ENCODE data around the gene TRABD. TPM values are rescaled to one million over a fixed set of nuclear protein-coding genes. Genes with fewer than 3 reads are reported as not detected.

Gene TRABD
- total RNA-seq, 1 experiment from 2014 or later = 55.7 TPM

GRCh38 chr22:50186761-50187523 lies 1.2 kb downstream of the TRABD start:
- H3K4me3 ChIP-seq (ENCODE audit: low read depth in 2 of 2, low read length in 2 of 2) = peak overlapping the region; percentile 55 to 66
- ChIA-PET CTCF (no interaction called here), POLR2A (interaction anchor here (0.6 kb wide), 1 partner anchor 152 kb away, joined by 3 read pairs; no protein-coding TSS in a partner anchor)
- no peak for TF ChIP-seq POLR2AphosphoS5 (IDR thresholded peaks at IDR 0.05; ENCODE audit: low read depth, low read length)
- DNase-seq (ENCODE audit: low read depth, low spot score) (no peak), ATAC-seq (no peak)
- in situ Hi-C loops (cut with HindIII; ENCODE audit: low pct_unique_long_range_greater_than_20kb, low sequenced_read_pairs) = no loop called here
- BruUV-seq (replicated peaks) = no TSS peak
- H3K9me3 ChIP-seq (ENCODE audit: control insufficient read depth, insufficient read depth, low read depth, low read length) = no peaks in the 10 kb centered on the region
- H3K27me3 ChIP-seq (ENCODE audit: control insufficient read depth, insufficient read depth, low read length) = no peaks in the 10 kb centered on the region
- no peaks in the 10 kb centered on the region for H3K36me3 ChIP-seq (ENCODE audit: control insufficient read depth, insufficient read depth, low read length)
- peak overlapping the region; percentile 76 for H3K27ac ChIP-seq (ENCODE audit: low read length)
- intact Hi-C loops (cut with micrococcal nuclease; ENCODE audit: unreplicated experiment) = no loop called here
- peaks cover 49% of the 10 kb centered on the region for H3K4me1 ChIP-seq (ENCODE audit: control insufficient read depth, insufficient read depth, low read length)

- Histone ChIP-seq H3K27me3 (ENCODE audit: control insufficient read depth, insufficient read depth, low read length) (no peaks in the 10 kb centered on the region), H3K36me3 (ENCODE audit: control insufficient read depth, insufficient read depth, low read length) (no peaks in the 10 kb centered on the region), H3K27ac (ENCODE audit: low read length) (no peak overlapping the region), H3K4me1 (ENCODE audit: control insufficient read depth, insufficient read depth, low read length) (peaks cover 45% of the 10 kb centered on the region), H3K4me3 (ENCODE audit: low read depth in 2 of 2, low read length in 2 of 2) (no peak overlapping the region), H3K9me3 (ENCODE audit: control insufficient read depth, insufficient read depth, low read depth, low read length) (no peaks in the 10 kb centered on the region)
- no peak for ATAC-seq
- TF ChIP-seq, protein P1, sequence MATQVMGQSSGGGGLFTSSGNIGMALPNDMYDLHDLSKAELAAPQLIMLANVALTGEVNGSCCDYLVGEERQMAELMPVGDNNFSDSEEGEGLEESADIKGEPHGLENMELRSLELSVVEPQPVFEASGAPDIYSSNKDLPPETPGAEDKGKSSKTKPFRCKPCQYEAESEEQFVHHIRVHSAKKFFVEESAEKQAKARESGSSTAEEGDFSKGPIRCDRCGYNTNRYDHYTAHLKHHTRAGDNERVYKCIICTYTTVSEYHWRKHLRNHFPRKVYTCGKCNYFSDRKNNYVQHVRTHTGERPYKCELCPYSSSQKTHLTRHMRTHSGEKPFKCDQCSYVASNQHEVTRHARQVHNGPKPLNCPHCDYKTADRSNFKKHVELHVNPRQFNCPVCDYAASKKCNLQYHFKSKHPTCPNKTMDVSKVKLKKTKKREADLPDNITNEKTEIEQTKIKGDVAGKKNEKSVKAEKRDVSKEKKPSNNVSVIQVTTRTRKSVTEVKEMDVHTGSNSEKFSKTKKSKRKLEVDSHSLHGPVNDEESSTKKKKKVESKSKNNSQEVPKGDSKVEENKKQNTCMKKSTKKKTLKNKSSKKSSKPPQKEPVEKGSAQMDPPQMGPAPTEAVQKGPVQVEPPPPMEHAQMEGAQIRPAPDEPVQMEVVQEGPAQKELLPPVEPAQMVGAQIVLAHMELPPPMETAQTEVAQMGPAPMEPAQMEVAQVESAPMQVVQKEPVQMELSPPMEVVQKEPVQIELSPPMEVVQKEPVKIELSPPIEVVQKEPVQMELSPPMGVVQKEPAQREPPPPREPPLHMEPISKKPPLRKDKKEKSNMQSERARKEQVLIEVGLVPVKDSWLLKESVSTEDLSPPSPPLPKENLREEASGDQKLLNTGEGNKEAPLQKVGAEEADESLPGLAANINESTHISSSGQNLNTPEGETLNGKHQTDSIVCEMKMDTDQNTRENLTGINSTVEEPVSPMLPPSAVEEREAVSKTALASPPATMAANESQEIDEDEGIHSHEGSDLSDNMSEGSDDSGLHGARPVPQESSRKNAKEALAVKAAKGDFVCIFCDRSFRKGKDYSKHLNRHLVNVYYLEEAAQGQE (IDR thresholded peaks at IDR 0.05; ENCODE audit: insufficient read depth in 1 of 2, low read depth in 2 of 2, low read length in 1 of 2) = no peak
- no peak for TF ChIP-seq TCF7L2 (IDR thresholded peaks at IDR 0.05; ENCODE audit: low read depth, low read length)
- no peak for DNase-seq (ENCODE audit: low read depth, low spot score)
- ChIA-PET CTCF (no interaction called here), POLR2A (no interaction called here)
- no TSS peak for BruUV-seq (replicated peaks)
- in situ Hi-C loops (cut with HindIII; ENCODE audit: low pct_unique_long_range_greater_than_20kb, low sequenced_read_pairs) = no loop called here
- intact Hi-C loops (cut with micrococcal nuclease; ENCODE audit: unreplicated experiment) = no loop called here
Observed at GRCh38 chr22:50188356-50188755, 2.6 kb downstream of the TRABD start.

DNA sequence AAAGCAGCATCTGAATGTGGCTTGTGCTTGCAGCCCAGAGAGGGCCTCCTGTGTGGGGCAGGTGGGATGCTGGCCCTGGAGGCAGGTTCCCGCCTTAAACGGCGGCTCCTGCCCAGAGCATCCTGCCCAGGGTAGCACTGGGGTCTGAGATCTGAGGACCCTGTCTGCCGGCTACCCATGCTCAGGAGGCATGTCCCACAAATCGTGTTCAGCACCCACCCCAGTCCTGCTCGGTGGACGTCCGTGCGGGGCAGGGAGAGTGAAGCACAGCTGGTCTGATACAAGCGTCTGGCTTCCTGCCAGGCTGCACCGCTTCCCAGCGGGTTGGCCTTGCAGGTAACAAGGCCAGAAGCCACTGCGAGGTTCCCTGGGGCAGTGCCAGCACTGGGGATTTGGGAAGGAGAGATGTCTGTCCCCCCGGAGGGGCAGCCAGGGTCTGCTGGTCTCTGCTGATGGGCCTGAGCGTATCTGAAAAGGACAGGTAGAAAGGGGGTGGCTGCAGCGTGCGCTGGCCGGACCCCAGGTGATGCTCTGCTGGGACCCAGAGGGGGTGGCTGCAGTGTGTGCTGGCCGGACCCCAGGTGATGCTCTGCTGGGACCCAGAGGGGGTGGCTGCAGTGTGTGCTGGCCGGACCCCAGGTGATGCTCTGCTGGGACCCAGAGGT lies 3.6 kb downstream of the TRABD start:
- ChIA-PET POLR2A (no interaction called here), CTCF (interaction anchor here (0.6 kb wide), 1 partner anchor 279 kb away, joined by 8 read pairs; no protein-coding TSS in a partner anchor)
- Histone ChIP-seq H3K4me3 (ENCODE audit: low read depth in 2 of 2, low read length in 2 of 2) (no peak overlapping the region), H3K27ac (ENCODE audit: low read length) (peak overlapping the region; percentile 73; the same call in 1 of the 2 replicates), H3K4me1 (ENCODE audit: control insufficient read depth, insufficient read depth, low read length) (peaks cover 38% of the 10 kb centered on the region), H3K27me3 (ENCODE audit: control insufficient read depth, insufficient read depth, low read length) (no peaks in the 10 kb centered on the region), H3K9me3 (ENCODE audit: control insufficient read depth, insufficient read depth, low read depth, low read length) (no peaks in the 10 kb centered on the region), H3K36me3 (ENCODE audit: control insufficient read depth, insufficient read depth, low read length) (no peaks in the 10 kb centered on the region)
- no peak for ATAC-seq
- DNase-seq (ENCODE audit: low read depth, low spot score) = no peak
- intact Hi-C loops (cut with micrococcal nuclease; ENCODE audit: unreplicated experiment) (no loop called here), in situ Hi-C loops (cut with HindIII; ENCODE audit: low pct_unique_long_range_greater_than_20kb, low sequenced_read_pairs) (no loop called here)
- TF ChIP-seq, protein P2, sequence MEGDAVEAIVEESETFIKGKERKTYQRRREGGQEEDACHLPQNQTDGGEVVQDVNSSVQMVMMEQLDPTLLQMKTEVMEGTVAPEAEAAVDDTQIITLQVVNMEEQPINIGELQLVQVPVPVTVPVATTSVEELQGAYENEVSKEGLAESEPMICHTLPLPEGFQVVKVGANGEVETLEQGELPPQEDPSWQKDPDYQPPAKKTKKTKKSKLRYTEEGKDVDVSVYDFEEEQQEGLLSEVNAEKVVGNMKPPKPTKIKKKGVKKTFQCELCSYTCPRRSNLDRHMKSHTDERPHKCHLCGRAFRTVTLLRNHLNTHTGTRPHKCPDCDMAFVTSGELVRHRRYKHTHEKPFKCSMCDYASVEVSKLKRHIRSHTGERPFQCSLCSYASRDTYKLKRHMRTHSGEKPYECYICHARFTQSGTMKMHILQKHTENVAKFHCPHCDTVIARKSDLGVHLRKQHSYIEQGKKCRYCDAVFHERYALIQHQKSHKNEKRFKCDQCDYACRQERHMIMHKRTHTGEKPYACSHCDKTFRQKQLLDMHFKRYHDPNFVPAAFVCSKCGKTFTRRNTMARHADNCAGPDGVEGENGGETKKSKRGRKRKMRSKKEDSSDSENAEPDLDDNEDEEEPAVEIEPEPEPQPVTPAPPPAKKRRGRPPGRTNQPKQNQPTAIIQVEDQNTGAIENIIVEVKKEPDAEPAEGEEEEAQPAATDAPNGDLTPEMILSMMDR (IDR thresholded peaks at IDR 0.05) = no peak
- TF ChIP-seq SIN3A (IDR thresholded peaks at IDR 0.05; ENCODE audit: borderline replicate concordance, insufficient read depth, low read depth, low read length) = no peak
- no peak for TF ChIP-seq POLR2AphosphoS5 (IDR thresholded peaks at IDR 0.05; ENCODE audit: low read depth, low read length)
- TF ChIP-seq, protein P1 (IDR thresholded peaks at IDR 0.05; ENCODE audit: insufficient read depth in 1 of 2, low read depth in 2 of 2, low read length in 1 of 2) = no peak
- no TSS peak for BruUV-seq (replicated peaks)
